ENCODE measurements around the gene NONO.
"Not testable (repeated sequence)": the region's sequence is repeated elsewhere in the genome, so short reads cannot be mapped to it uniquely, and the experiment has no call there.

The NONO gene

DNA sequence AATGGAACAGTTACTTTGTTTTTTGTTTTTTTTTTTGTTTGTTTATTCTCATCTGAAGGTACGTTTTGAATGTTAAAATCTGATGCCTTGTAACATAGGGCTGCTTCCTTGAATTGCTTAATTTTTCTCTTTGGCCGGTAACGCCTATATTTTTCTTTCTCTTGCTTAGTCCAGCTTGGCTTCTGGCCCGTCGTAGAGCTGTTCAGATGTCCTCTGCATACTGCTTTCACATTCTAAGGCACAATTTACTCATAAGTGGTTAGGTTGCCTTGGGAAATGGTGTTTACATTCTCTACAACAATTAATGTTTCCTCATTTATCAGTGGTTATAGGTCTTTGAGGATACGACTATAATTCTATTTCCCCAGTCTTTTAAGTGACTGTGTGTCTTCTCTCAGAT, 7.9 kb downstream of the NONO start:
- no peak for DNase-seq (ENCODE audit: low read depth)
- TF ChIP-seq, protein P1, sequence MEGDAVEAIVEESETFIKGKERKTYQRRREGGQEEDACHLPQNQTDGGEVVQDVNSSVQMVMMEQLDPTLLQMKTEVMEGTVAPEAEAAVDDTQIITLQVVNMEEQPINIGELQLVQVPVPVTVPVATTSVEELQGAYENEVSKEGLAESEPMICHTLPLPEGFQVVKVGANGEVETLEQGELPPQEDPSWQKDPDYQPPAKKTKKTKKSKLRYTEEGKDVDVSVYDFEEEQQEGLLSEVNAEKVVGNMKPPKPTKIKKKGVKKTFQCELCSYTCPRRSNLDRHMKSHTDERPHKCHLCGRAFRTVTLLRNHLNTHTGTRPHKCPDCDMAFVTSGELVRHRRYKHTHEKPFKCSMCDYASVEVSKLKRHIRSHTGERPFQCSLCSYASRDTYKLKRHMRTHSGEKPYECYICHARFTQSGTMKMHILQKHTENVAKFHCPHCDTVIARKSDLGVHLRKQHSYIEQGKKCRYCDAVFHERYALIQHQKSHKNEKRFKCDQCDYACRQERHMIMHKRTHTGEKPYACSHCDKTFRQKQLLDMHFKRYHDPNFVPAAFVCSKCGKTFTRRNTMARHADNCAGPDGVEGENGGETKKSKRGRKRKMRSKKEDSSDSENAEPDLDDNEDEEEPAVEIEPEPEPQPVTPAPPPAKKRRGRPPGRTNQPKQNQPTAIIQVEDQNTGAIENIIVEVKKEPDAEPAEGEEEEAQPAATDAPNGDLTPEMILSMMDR (IDR thresholded peaks at IDR 0.05; ENCODE audit: control insufficient read depth, extremely low read depth, insufficient read depth), result no peak

DNA sequence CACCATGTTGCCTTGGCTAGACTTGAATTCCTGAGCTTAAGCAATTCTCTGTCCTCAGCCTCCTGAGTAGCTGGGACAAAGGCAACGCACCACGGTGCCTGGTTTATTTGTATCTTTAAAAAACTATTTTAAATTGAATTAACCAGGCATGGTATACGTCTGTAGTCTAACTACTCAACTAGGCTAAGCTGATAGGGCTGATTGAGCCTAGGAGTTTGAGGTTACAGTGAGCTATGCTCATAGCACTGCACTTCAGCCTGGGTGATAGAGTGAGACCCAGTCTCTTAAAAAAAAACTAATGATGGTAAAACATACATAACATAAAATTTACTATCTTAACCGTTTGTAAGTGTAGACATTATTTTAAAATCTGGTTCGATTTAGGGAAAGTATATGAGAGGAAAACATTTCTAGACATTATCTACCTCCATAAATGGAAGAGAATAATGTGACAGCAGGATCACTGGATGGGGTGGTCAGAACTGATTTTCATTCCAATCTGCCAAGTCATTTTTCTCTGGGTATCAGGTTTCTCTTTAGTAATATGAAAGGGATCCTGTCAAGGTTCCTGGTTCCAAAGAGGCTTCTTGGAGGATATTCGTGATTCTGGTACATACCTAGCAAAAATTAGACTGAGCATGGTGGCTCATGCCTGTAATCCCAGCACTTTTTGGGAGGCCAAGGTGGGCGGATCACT, 9.4 kb downstream of the NONO start:
- TF ChIP-seq, protein P1 (IDR thresholded peaks at IDR 0.05; ENCODE audit: control insufficient read depth, extremely low read depth, insufficient read depth), result no peak
- no peak for DNase-seq (ENCODE audit: low read depth)
- H3K4me3 ChIP-seq (ENCODE audit: low read depth, low read length), result no peak overlapping the region

More for the DNA sequence above, 7.9 kb downstream of the NONO start:
- no peak overlapping the region for H3K4me3 ChIP-seq (ENCODE audit: low read depth, low read length)

DNA sequence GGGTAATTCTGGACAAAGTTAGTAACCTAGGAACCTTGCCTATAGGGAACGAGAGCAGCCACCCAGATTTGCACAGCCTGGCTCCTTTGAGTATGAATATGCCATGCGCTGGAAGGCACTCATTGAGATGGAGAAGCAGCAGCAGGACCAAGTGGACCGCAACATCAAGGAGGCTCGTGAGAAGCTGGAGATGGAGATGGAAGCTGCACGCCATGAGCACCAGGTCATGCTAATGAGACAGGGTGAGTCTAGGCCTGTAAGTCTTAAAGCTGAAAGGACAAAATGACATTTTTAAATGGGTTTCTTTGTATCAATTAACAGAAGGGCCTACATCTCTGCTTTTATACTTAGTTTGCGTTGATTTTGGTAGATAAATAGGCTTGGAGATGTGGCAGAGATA, 13.4 kb downstream of the NONO start:
- DNase-seq (ENCODE audit: low read depth), result no peak
- TF ChIP-seq, protein P1 (IDR thresholded peaks at IDR 0.05; ENCODE audit: control insufficient read depth, extremely low read depth, insufficient read depth), result no peak
- H3K4me3 ChIP-seq (ENCODE audit: low read depth, low read length), result no peak overlapping the region

DNA sequence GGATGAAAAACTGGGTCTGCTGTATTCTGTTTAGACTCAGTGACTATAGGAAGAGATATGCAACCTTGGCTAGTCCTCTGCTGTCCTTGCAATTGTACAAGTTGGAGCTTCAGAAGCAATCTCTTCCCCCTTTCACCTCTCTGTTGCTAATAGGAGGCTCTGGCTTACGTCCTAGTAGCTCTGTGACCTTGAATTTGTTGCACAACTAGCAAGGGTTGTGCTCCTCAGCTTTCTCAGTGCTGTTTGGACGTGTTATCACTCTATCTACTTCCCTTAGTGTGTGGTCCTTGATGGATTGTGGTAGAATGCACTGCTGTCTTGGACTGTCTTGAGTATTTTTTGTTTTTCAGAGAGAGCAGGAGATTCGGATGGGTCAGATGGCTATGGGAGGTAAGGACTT, 14.7 kb downstream of the NONO start:
- no peak overlapping the region for H3K4me3 ChIP-seq (ENCODE audit: low read depth, low read length)
- TF ChIP-seq, protein P1 (IDR thresholded peaks at IDR 0.05; ENCODE audit: control insufficient read depth, extremely low read depth, insufficient read depth), result no peak
- DNase-seq (ENCODE audit: low read depth), result no peak

DNA sequence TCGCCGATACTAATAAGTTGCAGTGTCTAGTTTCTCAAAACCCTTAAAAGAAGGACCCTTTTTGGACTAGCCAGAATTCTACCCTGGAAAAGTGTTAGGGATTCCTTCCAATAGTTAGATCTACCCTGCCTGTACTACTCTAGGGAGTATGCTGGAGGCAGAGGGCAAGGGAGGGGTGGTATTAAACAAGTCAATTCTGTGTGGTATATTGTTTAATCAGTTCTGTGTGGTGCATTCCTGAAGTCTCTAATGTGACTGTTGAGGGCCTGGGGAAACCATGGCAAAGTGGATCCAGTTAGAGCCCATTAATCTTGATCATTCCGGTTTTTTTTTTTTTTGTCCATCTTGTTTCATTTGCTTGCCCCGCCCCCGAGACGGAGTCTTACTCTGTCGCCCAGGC, 16.6 kb downstream of the NONO start:
- not testable (repeated sequence) for H3K4me3 ChIP-seq (ENCODE audit: low read depth, low read length); DNase-seq (ENCODE audit: low read depth)

DNA sequence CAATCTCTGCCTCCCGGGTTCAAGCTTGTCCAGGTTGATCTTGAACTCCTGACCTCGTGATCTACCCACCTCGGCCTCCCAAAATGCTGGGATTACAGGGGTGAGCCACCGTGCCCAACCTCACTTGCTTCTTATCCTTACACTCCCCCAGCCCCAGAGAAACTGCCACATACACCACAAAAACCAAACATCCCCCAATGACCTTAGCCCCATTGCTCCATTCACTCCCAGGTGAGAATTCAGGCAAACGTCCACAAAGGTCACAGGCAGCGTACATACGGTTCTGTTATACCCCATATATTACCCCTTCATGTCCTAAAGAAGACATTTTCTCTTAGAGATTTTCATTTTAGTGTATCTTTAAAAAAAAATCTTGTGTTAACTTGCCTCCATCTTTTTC, 17.1 kb downstream of the NONO start:
- DNase-seq (ENCODE audit: low read depth), result not testable (repeated sequence)

DNA sequence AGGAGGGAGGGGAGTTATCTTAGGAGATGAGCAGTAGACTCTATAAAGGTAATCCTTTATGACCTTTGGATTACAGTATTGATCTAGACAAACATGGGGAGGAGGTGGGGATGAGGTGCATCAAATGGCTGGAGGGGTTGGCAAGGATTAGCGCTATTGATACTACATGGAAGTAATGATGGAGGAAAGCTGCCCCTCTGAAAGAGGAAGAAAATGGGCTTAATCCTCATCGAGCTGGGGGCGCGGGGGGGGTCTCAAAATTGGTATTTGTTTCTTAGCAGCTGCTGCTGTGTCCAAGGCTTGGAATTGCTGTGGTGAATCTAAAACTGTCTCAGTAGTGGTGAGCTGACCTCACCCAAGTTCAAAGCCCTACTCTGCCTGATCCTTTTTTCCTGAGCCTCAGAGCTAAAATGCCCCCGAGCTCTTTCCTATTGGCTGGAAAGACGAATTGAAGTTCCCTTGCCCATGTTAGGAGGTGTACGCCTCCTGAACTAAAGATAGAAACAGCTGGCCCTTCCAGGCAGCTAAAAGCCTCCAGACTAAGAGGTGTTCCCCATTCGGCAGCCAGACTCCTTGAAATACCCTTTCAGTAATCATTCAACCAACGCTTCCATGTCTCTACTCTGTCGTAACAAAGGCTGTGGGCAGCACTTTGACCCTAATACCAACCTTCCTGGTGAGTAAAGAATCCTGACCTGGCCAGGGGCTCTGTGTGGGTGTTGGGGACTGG, 17.9 kb downstream of the NONO start, which contains the start of gene ITGB1BP2:
Gene ITGB1BP2, plus strand, starts transcription at position 556 of the 730 bp plus-strand sequence. Its CDS starts 57 bp downstream, at position 613.
- TF ChIP-seq, protein P1 (IDR thresholded peaks at IDR 0.05; ENCODE audit: control insufficient read depth, extremely low read depth, insufficient read depth), result no peak
- no peak for DNase-seq (ENCODE audit: low read depth)
- no peak within 1 kb of the TSS for H3K4me3 ChIP-seq (ENCODE audit: low read depth, low read length)

More for the DNA sequence above, 17.1 kb downstream of the NONO start:
- not testable (repeated sequence) for H3K4me3 ChIP-seq (ENCODE audit: low read depth, low read length)

All from LNCaP clone FGC (cell line).